NCI-H524 treated with DMSO at 0.1 percent for 48 hours (cell line): ENCODE results near the gene CADPS2.
"Not testable (repeated sequence)": the region's sequence is repeated elsewhere in the genome, so short reads cannot be mapped to it uniquely, and the experiment has no call there.

Source experiments
- DNase-seq: peaks from one replicate; lab custom pipeline; 2025; lab: John Stamatoyannopoulos, UW

The CADPS2 gene

GRCh38 chr7:122674502-122674901 is 211.8 kb downstream of the CADPS2 start:
- no peak for DNase-seq

GRCh38 chr7:122673951-122674350 is 212.3 kb downstream of the CADPS2 start:
- no peak for DNase-seq

GRCh38 chr7:122672536-122672935 is 213.7 kb downstream of the CADPS2 start:
- DNase-seq, result no peak

DNA sequence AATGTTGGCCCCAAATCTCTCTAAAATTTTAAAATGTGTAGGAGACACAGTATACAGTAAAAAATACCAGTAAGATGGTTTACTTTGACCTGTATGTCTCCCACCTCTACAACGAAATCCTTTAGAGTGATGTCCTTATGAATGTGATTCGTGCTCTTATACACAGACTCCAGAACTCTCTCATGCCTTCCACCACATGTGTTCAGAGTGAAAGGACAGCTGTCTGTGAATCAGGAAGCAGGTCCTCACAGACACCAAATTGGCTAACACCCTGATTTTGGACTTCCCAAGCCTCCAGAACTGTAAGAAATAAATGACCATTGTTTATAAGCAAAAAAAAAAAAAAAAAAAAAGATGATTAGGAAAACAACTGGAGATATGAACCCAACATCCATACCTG is 222.5 kb downstream of the CADPS2 start:
- DNase-seq, result no peak

DNA sequence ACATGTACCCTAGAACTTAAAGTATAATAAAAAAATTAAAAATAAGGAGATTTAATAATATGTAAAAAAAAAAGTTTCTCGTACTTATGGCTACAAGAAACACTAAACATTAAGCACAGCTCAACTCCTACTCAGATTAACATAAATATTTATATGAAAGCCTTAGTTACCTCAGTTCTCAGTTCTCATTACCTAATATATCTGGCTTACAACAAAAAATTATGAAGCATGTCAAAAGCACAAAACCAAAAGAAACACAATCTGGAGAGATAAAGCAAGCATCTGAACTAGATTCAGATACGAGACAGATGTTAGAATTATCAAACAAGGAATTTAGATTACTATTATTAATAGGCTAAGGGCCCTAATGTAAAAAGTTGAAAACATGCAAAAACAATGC is 227.4 kb downstream of the CADPS2 start:
- DNase-seq, result no peak

GRCh38 chr7:122653685-122654084 is 232.6 kb downstream of the CADPS2 start:
- no peak for DNase-seq

DNA sequence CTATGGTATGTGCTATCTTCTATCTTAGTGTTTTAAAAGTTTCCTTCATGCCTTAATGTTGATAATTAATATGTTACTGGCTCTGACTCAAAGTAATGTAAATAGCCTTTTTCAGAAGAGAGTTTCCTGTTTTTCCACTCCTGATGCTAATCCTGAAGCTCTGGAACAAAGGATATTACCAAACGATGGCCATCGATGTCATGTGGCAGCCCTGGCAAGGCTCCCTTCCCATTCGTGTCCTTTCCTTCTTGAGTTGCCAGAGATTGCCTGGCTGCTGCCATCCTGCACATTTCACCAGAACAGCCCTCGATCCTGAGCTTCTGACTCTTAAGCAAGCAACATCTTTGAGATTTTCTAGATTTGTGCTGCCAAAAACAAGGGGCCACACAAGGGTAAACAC is 233.4 kb downstream of the CADPS2 start:
- DNase-seq, result no peak

GRCh38 chr7:122651451-122651850 is 234.8 kb downstream of the CADPS2 start:
- no peak for DNase-seq

DNA sequence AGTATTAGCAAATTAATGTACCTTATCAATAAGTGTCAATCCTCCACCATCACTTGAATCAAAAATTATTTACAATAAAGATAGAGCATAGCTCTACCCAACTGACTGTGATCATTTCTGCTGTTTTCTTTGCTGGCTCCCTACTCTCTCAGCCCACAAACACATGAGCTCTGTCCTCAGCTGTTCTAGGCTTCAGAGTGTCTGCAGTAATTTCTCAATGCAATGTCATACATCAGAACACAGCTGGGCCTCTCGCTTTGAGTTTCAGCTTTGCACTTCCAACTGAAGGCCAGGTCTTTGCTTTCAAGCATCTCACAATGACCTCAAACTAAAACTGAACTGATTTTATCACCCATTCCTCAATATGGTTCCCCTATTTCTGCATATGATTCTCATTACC is 243.0 kb downstream of the CADPS2 start:
- DNase-seq, result no peak

DNA sequence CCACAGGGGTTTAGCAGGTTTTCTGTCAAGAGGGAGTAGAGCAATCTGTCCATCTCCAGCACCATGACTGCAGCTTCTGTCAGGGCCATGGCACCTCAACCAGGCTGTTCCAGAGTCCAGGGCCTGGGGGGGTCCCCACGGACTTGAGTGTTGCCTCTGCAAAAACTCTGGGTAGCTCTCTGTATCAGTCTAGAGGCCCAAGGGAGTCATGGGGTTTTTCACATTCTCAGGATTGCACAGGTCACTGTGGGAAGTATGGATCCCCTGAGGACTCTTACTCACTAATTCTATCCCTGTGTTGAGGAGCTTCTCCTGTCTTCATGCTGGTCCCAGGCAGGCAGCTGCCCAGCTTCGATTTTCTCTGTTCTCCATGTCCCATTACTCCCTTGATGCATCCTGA is 247.8 kb downstream of the CADPS2 start:
- no peak for DNase-seq

GRCh38 chr7:122637784-122638183 is 248.5 kb downstream of the CADPS2 start:
- no peak for DNase-seq

DNA sequence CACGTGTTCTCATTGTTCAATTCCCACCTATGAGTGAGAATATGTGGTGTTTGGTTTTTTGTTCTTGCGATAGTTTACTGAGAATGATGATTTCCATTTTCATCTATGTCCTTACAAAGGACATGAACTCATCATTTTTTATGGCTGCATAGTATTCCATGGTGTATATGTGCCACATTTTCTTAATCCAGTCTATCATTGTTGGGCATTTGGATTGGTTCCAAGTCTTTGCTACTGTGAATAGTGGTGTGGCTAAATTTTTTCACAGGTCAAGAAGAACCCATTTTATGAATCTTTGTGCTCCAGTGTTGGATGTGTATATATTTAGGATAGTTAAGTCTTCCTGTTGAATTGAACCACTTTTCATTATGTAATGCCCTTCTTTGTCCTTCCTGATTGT is 250.8 kb downstream of the CADPS2 start:
- not testable (repeated sequence) for DNase-seq

DNA sequence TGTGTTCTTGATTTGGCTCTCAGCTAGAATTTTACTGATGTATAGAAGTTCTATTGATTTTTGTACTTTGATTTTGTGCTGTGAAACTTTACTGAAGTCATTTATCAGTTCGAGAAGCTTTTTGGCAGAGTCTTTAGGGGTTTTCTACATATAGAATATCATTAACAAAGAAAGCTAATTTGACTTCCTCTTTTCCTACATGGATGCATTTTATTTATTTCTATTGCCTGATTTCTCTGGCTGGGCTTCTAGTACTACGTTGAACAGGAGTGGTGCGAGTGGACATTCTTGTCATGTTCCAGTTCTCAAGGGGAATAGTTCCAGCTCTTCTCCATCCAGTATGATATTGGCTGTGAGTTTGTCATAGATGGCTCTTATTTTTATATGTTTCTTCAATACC is 252.8 kb downstream of the CADPS2 start:
- DNase-seq, result no peak

DNA sequence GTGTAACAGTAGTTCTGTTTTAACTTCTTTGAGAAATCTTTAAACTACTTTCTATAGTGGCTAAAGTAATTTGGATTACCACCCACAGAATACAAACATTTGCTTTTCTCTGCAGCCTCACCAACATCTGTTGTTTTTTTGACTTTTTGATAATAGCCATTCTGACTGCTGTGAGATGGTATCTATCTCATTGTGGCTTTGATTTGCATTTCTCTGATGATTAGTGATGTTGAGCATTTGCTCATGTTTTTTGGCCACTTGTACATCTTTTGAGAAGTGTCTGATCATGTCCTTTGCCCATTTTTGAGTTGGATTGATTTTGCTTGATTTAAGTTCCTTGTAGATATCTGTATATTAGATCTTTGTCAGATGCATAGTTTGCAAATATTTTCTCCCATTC is 254.0 kb downstream of the CADPS2 start:
- DNase-seq, result no peak

DNA sequence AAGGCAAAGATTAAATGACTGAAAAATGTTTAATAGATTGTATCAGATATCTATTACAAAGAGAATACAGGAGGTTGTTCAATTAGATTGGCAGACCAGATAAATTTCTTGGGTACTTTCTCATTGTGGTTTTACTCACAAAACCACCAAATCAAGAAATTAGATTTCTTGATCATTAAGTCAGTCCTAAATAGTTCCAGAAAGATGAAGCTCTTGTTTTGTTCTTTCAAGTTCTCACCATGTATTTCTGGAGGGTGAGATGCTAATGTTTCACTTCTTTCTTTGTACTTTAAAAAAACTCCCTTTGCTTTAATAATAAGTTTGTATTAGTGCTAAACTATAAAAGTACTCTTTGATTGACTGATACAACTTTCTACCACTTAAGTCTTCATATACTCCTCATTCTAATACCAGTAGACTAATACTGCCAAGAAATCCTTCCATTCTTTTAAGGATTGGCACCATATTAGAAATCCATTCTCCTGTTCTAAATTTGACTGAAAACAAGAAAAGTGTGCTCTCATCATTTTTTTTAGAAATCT is 256.8 kb downstream of the CADPS2 start:
- DNase-seq, result no peak

GRCh38 chr7:122628651-122629411 is 257.4 kb downstream of the CADPS2 start:
- no peak for DNase-seq

DNA sequence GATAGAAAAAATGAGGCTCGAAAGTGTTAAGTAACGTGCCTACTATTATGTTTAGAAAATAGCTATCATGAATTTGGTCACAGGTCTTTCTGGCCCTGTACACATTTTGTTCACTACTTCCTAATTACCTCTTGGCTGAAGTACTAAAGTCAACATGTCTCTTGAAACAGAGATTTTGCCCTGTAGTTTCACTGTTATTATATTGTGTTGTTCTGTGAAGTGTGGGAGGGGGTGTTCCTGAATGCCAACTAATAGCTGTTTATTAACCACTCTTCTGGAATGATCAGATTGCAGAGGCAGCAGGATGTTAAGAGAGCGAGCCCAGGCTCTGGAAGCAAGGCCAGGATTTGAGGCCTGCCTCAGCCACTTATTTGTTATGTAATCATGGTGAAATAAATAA is 259.5 kb downstream of the CADPS2 start:
- DNase-seq, result no peak

DNA sequence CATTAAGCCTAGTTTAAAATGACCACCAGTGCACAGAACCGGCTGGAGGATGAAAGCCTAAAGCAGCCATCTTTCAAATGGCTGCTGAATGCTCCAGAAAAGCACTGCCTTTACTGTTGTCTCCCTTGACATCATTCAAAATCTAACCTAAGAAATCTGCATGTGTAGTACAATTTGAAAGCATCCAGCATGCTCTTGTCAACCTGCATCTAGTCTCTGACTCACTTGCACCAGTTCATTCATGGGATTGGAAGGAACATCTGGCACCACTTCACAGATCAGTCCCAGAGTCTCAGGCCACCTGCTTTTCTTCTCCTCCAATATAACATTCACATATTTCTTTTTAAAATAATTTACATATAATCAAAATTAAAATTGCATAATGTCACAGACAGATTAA is 263.6 kb downstream of the CADPS2 start:
- DNase-seq, result peak; percentile 22

DNA sequence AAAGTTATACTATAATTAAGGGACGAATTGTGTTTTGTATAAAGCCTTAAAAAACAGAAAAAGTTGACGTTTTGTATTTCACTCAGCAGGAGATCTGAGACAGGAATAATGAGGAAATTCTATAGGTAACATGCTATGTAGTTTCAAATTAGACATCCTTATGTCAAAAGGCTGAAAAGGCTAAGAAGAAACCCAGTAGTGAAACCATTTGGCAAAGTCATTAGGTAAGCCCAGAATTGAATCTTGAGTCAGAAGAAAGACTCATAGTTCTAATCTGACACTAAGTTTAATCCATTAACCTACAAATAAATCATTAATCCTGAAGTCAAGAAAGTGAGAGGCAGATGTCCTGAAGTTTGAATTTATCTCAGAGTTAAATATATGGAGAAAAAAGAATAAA is 266.6 kb downstream of the CADPS2 start:
- DNase-seq, result no peak

DNA sequence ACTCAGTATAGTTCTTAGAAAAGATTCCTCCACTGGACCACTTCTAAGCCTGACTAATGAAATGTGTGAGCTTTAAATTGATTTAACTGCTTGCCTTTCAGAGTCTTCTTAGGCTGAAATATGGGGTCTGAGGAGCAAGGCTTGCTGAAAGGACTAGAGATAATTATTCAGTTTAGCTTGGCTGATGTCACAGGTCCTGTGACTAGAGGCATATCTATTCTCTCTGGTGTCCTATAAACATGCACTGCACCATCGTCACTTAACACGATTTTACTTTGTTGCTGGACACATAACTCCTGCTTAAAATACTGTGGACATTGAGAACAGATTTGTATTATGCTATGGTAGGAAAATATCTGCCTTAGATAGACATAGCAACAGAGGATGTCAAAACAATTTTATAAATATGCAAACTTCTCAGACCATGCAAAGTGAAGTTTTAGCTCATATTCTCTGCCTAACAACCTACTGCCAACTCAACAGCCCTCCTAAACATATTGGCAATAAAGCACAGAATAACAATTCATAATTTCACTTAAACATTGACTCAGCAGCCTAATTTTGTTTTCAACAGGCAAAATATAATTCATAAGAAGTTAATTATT is 267.6 kb downstream of the CADPS2 start:
- DNase-seq, result no peak

DNA sequence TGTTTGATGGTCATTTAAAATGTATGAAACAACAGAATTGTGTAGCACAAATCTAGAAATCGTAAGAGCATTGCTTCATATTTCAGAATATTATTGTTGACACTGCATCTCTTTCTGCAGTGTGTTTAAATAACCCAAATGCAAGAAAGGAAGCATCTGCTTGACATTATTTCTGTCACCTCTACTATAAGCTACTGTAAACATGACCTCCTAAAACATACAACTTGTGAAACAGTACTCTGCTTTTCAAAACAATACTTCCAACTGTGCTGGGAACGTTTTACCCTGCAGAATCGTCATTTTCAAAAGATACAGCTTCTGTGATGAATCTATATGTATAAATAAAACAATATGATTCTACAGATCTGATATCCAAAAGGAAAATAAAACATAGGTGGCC is 269.3 kb downstream of the CADPS2 start:
- no peak for DNase-seq

- no peak for DNase-seq
Observed at GRCh38 chr7:122605929-122606328, 280.3 kb downstream of the CADPS2 start.

DNA sequence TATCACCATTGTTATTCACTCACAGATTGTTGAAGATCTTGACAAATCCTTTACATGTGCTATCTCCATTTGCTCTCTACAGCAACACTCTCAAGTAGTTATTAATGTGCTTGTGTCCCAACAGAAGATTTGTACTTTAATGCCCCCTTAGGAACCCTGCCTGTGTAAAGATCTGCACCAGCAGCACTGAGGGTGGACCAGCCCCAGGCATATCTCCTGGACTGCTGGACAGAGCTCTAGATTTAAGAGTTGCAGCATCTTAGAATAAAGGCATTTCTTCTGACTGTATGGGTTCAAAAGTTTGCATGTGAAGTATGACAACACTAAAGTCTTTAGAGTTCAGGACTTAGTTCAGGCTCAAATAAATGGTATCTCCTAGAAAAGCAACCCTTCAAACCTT is 282.0 kb downstream of the CADPS2 start:
- no peak for DNase-seq

GRCh38 chr7:122602800-122603199 is 283.5 kb downstream of the CADPS2 start:
- no peak for DNase-seq
